Activated CD4-positive, alpha-beta memory T cell treated with anti-CD3 and anti-CD28 coated beads, Interleukin-2, amount 10 ng/mL, durations not matched to agents 7 days and 5 days (primary cell): ENCODE results near the gene PRPF8. TPM values are rescaled to one million over a fixed set of nuclear protein-coding genes. Genes with fewer than 3 reads are reported as not detected.
A peak's percentile ranks its signal among the peaks of the same experiment; 100 is the strongest.

Source experiments
- CTCF ChIA-PET: fragments of 350-600 bp; sonication (Branson Sonifier 250); formaldehyde crosslinking; loops from one replicate; lab custom pipeline; 2021; ENCODE audit warnings: antibody characterized with exemption, inconsistent platforms; lab: Charles Lee
- POLR2A ChIA-PET: fragments of 350-600 bp; sonication (Branson Sonifier 250); formaldehyde crosslinking; loops from one replicate; lab custom pipeline; 2021; ENCODE audit warnings: antibody characterized with exemption; lab: Charles Lee
- DNase-seq: peaks from one replicate; pipeline ENCODE4 v3.0.0-alpha.2; 2020
- H3K27ac Mint-ChIP-seq: one replicate; pipeline ENCODE4 v1.8.0; 2021; ENCODE audit warnings: mild to moderate bottlenecking, mixed read lengths
- H3K27me3 Mint-ChIP-seq: one replicate; pipeline ENCODE4 v1.8.0; 2021; ENCODE audit warnings: mixed read lengths
- H3K36me3 Mint-ChIP-seq: one replicate; pipeline ENCODE4 v1.8.0; 2021; ENCODE audit warnings: low read depth, mixed read lengths
- H3K4me1 Mint-ChIP-seq: one replicate; pipeline ENCODE4 v1.8.0; 2021; ENCODE audit warnings: mixed read lengths
- H3K4me3 Mint-ChIP-seq: one replicate; pipeline ENCODE4 v1.8.0; 2021; ENCODE audit warnings: mild to moderate bottlenecking, mixed read lengths
- H3K9me3 Mint-ChIP-seq: one replicate; pipeline ENCODE4 v1.8.0; 2021; ENCODE audit warnings: mixed read lengths
- total RNA-seq, 2 experiments: library from RNA; stranded (reverse); gene quantifications; one replicate each; pipeline ENCODE4 v1.2.3, GENCODE V29; 2021

The PRPF8 gene
- total RNA-seq, result 100 to 1,000 TPM; 264 to 267 TPM

DNA sequence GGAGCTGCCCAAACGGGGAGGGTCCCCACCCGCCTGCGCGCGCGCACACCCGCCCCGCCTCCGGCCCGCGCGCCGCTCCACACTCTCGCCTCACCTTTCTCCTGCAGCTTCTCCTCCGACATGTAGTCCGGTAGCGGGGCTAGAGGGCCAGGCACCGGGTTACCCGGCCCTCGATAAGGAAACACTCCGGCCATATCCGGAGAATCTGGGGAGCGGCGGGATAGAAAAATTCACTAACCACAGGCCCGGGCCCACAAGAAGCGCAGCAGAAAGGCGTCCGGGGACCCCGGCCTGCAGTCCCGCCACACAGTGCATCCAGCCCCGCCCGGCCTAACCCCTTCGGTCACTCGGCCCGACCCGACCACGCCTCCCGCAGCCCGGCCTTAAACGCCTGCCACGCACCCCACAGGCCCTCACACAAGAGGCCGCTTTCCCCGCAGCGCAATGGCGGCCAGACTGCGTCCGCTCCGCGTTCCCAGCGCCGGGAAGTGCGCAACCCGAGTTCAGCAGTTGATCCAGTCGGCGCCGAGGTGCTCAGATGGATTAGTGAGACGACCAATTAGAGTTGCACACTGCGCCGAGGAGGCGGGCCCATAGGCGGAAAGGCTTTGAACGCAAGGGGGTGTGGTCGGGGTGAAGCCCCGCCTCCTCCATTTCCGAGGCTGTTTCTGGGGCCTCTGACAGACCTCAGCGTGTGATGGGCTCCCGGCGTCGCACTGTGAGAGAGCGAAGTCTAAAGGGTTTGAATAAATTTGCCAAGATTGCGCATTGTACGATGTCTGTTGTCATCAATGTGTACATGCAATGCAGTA lies at the start of gene PRPF8:
Gene PRPF8 (minus strand): TSS at position 490 of the 812 bp plus-strand sequence. CDS start 296 bp downstream, at position 194.
- peak within 1 kb of the TSS; percentile 99 for H3K4me3 Mint-ChIP-seq

DNA sequence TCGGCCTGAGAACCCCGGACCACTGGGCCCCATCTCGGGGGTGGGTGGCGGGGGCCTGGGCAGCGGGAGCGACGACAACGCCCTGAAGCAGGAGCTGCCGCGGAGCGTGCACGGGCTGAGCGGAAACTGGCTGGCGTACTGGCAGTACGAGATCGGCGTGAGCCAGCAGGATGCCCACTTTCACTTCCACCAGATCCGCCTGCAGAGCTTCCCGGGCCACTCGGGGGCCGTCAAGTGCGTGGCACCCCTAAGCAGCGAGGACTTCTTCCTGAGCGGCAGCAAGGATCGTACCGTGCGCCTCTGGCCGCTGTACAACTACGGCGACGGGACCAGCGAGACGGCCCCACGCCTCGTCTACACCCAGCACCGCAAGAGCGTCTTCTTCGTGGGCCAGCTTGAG lies 49.1 kb upstream of the PRPF8 start:
- POLR2A ChIA-PET, result interaction anchor here (0.6 to 3.1 kb wide), 2 partner anchors 17 to 233 kb away, joined by 3 to 11 read pairs; no protein-coding TSS in a partner anchor
- CTCF ChIA-PET, result no interaction called here
- no peaks in the 10 kb centered on the region for H3K9me3 Mint-ChIP-seq
- H3K36me3 Mint-ChIP-seq, result peaks cover 23% of the 10 kb centered on the region
- DNase-seq, result no peak
- H3K4me3 Mint-ChIP-seq, result no peak overlapping the region
- no peaks in the 10 kb centered on the region for H3K27me3 Mint-ChIP-seq
- H3K4me1 Mint-ChIP-seq, result peaks cover 13% of the 10 kb centered on the region
- no peak overlapping the region for H3K27ac Mint-ChIP-seq

More for the DNA sequence above, at the start of gene PRPF8:
- peaks cover 49% of the 10 kb centered on the region for H3K36me3 Mint-ChIP-seq
- ChIA-PET CTCF (interaction anchor here (0.7 to 1.8 kb wide), 3 partner anchors 35 to 177 kb away, joined by 3 to 10 read pairs (median 4); partner anchors contain the start of gene RILP), POLR2A (interaction anchor here (0.8 to 2.1 kb wide), 16 partner anchors 12 to 344 kb away, joined by 3 to 58 read pairs (median 5); partner anchors contain the start of genes RILP, RPA1, SMYD4 and TLCD2)
- no peaks in the 10 kb centered on the region for H3K9me3 Mint-ChIP-seq
- no peaks in the 10 kb centered on the region for H3K27me3 Mint-ChIP-seq
- H3K4me1 Mint-ChIP-seq, result peaks cover 38% of the 10 kb centered on the region
- peak within 1 kb of the TSS; percentile 94 for H3K27ac Mint-ChIP-seq
- DNase-seq, result peak; percentile 99

GRCh38 chr17:1732833-1733321 lies 48.2 kb upstream of the PRPF8 start:
- DNase-seq, result no peak
- Mint-ChIP-seq H3K4me3 (no peak overlapping the region), H3K36me3 (peaks cover 27% of the 10 kb centered on the region), H3K9me3 (no peaks in the 10 kb centered on the region), H3K27ac (no peak overlapping the region), H3K4me1 (peaks cover 18% of the 10 kb centered on the region), H3K27me3 (no peaks in the 10 kb centered on the region)
- ChIA-PET POLR2A (interaction anchor here (3.1 kb wide), 1 partner anchor 16 kb away, joined by 11 read pairs; no protein-coding TSS in a partner anchor), CTCF (no interaction called here)

DNA sequence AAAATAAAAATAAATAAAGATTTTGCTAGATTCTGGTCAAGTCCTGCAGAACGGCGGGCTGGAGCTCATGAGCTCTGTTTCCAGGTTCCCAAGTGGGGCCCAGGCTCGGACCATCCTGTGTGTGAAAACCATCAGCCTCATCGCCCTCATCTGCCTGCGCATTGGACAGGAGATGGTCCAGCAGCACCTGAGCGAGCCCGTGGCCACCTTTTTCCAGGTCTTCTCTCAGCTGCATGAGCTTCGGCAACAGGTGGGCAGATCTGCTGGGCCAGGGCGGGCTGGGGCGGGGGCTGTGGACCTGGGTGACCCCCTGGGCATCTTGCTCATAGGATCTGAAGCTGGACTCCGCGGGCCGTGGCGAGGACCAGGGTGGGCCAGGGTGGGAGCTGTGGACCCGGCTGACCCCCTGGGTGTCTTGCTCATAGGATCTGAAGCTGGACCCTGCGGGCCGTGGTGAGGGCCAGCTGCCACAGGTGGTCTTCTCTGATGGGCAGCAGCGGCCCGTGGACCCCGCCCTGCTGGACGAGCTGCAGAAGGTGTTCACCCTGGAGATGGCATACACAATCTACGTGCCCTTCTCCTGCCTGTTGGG lies 47.7 kb upstream of the PRPF8 start:
- H3K27ac Mint-ChIP-seq, result no peak overlapping the region
- peaks cover 23% of the 10 kb centered on the region for H3K36me3 Mint-ChIP-seq
- no peaks in the 10 kb centered on the region for H3K27me3 Mint-ChIP-seq
- H3K4me3 Mint-ChIP-seq, result no peak overlapping the region
- peaks cover 18% of the 10 kb centered on the region for H3K4me1 Mint-ChIP-seq
- ChIA-PET CTCF (no interaction called here), POLR2A (interaction anchor here (1.0 to 3.1 kb wide), 2 partner anchors 16 to 97 kb away, joined by 3 to 11 read pairs; partner anchors contain the start of genes RPA1 and SMYD4)
- DNase-seq, result no peak
- H3K9me3 Mint-ChIP-seq, result no peaks in the 10 kb centered on the region

- POLR2A ChIA-PET, result interaction anchor here (1.0 to 3.1 kb wide), 2 partner anchors 14 to 98 kb away, joined by 3 to 11 read pairs; partner anchors contain the start of genes RPA1 and SMYD4
- H3K36me3 Mint-ChIP-seq, result peaks cover 20% of the 10 kb centered on the region
- H3K9me3 Mint-ChIP-seq, result no peaks in the 10 kb centered on the region
- no peak overlapping the region for H3K27ac Mint-ChIP-seq
- DNase-seq, result no peak
- H3K27me3 Mint-ChIP-seq, result no peaks in the 10 kb centered on the region
- H3K4me1 Mint-ChIP-seq, result peaks cover 13% of the 10 kb centered on the region
- no peak overlapping the region for H3K4me3 Mint-ChIP-seq
- CTCF ChIA-PET, result no interaction called here
These were observed 46.5 kb upstream of the PRPF8 start for GRCh38 chr17:1731194-1731506.

- H3K9me3 Mint-ChIP-seq, result no peaks in the 10 kb centered on the region
- CTCF ChIA-PET, result no interaction called here
- POLR2A ChIA-PET, result interaction anchor here (2.6 kb wide), 1 partner anchor 14 kb away, joined by 11 read pairs; no protein-coding TSS in a partner anchor
- no peak for DNase-seq
- no peaks in the 10 kb centered on the region for H3K27me3 Mint-ChIP-seq
- H3K4me3 Mint-ChIP-seq, result no peak overlapping the region
- H3K27ac Mint-ChIP-seq, result no peak overlapping the region
- H3K36me3 Mint-ChIP-seq, result peaks cover 20% of the 10 kb centered on the region
- H3K4me1 Mint-ChIP-seq, result peaks cover 16% of the 10 kb centered on the region
These were observed 45.9 kb upstream of the PRPF8 start for GRCh38 chr17:1730326-1731193.

- no peak overlapping the region for H3K4me3 Mint-ChIP-seq
- no peaks in the 10 kb centered on the region for H3K27me3 Mint-ChIP-seq
- peaks cover 20% of the 10 kb centered on the region for H3K36me3 Mint-ChIP-seq
- DNase-seq, result no peak
- ChIA-PET POLR2A (interaction anchor here (2.6 kb wide), 1 partner anchor 13 kb away, joined by 11 read pairs; no protein-coding TSS in a partner anchor), CTCF (interaction anchor here (0.7 kb wide), 1 partner anchor 94 kb away, joined by 3 read pairs; no protein-coding TSS in a partner anchor)
- H3K4me1 Mint-ChIP-seq, result peaks cover 21% of the 10 kb centered on the region
- peak overlapping the region; percentile 44 for H3K27ac Mint-ChIP-seq
- H3K9me3 Mint-ChIP-seq, result no peaks in the 10 kb centered on the region
These were observed 45.3 kb upstream of the PRPF8 start for GRCh38 chr17:1729966-1730325.

DNA sequence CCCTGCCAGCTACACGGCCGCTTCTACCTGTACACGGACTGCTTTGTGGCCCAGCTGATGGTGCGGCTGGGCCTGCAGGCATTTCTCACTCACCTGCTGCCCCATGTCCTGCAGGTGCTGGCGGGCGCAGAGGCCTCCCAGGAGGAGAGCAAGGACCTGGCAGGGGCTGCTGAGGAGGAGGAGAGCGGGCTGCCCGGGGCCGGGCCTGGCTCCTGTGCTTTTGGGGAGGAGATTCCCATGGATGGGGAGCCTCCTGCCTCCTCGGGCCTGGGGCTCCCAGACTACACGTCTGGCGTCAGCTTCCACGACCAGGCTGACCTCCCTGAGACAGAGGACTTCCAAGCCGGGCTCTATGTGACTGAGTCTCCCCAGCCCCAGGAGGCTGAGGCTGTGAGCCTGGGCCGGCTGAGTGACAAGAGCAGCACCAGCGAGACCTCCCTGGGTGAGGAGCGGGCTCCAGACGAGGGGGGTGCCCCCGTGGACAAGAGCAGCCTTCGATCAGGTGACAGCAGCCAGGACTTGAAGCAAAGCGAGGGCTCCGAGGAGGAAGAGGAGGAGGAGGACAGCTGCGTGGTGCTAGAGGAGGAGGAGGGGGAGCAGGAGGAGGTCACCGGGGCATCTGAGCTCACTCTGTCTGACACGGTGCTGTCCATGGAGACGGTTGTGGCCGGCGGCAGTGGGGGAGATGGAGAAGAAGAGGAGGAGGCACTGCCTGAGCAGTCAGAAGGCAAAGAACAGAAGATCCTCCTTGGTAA lies 43.4 kb upstream of the PRPF8 start:
- no peak overlapping the region for H3K4me3 Mint-ChIP-seq
- DNase-seq, result no peak
- H3K27ac Mint-ChIP-seq, result no peak overlapping the region
- ChIA-PET POLR2A (interaction anchor here (1.2 to 5.5 kb wide), 3 partner anchors 10 to 13 kb away, joined by 3 to 56 read pairs (median 11); no protein-coding TSS in a partner anchor), CTCF (no interaction called here)
- no peaks in the 10 kb centered on the region for H3K9me3 Mint-ChIP-seq
- H3K4me1 Mint-ChIP-seq, result peaks cover 29% of the 10 kb centered on the region
- peaks cover 16% of the 10 kb centered on the region for H3K36me3 Mint-ChIP-seq
- H3K27me3 Mint-ChIP-seq, result no peaks in the 10 kb centered on the region

DNA sequence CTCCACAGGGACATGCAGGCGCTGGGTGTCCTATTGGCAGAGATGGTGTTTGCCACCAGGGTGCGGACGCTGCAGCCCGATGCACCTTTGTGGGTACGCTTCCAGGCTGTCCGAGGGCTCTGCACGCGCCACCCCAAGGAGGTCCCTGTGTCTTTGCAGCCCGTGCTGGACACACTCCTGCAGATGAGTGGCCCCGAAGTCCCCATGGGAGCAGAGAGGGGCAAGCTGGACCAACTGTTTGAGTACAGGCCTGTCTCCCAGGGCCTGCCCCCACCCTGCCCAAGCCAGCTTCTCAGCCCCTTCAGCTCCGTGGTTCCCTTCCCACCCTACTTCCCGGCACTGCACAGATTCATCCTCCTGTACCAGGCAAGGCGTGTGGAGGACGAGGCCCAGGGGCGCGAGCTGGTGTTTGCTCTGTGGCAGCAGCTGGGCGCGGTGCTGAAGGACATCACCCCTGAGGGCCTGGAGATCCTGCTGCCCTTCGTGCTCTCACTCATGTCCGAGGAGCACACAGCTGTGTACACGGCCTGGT lies 42.7 kb upstream of the PRPF8 start:
- Mint-ChIP-seq H3K27me3 (no peaks in the 10 kb centered on the region), H3K9me3 (no peaks in the 10 kb centered on the region), H3K27ac (no peak overlapping the region), H3K4me1 (peaks cover 37% of the 10 kb centered on the region), H3K4me3 (no peak overlapping the region), H3K36me3 (peaks cover 16% of the 10 kb centered on the region)
- ChIA-PET POLR2A (interaction anchor here (5.5 kb wide), 1 partner anchor 12 kb away, joined by 56 read pairs; no protein-coding TSS in a partner anchor), CTCF (no interaction called here)
- no peak for DNase-seq

DNA sequence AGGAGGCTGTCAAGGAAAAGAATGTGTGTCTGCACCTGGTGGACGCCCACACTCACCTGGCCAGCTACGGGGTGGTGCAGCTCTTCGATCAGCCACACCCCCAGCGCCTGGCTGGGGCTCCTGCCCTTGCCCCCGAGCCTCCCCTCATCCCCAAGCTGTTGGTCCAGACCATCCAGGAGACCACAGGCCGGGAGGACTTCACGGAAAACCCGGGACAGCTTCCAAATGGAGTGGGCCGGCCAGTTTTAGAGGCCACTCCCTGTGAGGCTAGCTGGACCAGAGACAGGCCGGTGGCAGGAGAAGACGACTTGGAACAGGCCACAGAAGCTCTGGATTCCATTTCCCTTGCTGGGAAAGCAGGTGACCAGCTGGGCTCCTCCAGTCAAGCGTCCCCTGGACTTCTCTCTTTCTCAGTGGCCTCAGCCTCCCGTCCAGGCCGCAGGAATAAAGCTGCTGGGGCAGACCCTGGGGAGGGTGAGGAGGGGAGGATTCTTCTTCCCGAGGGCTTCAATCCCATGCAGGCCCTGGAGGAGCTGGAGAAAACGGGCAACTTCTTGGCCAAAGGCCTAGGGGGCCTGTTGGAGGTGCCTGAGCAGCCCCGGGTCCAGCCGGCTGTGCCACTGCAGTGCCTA lies 42.1 kb upstream of the PRPF8 start:
- peaks cover 41% of the 10 kb centered on the region for H3K4me1 Mint-ChIP-seq
- no peak for DNase-seq
- H3K27ac Mint-ChIP-seq, result no peak overlapping the region
- H3K36me3 Mint-ChIP-seq, result peaks cover 16% of the 10 kb centered on the region
- no peaks in the 10 kb centered on the region for H3K27me3 Mint-ChIP-seq
- no peak overlapping the region for H3K4me3 Mint-ChIP-seq
- H3K9me3 Mint-ChIP-seq, result no peaks in the 10 kb centered on the region
- ChIA-PET POLR2A (interaction anchor here (5.5 kb wide), 1 partner anchor 12 kb away, joined by 56 read pairs; no protein-coding TSS in a partner anchor), CTCF (no interaction called here)
